ENCODE data around the gene OR1N1. TPM values are rescaled to one million over a fixed set of nuclear protein-coding genes. Genes with fewer than 3 reads are reported as not detected.

OR1N1 gene
- total RNA-seq, 2 donors from 2014 or later: not detected

DNA sequence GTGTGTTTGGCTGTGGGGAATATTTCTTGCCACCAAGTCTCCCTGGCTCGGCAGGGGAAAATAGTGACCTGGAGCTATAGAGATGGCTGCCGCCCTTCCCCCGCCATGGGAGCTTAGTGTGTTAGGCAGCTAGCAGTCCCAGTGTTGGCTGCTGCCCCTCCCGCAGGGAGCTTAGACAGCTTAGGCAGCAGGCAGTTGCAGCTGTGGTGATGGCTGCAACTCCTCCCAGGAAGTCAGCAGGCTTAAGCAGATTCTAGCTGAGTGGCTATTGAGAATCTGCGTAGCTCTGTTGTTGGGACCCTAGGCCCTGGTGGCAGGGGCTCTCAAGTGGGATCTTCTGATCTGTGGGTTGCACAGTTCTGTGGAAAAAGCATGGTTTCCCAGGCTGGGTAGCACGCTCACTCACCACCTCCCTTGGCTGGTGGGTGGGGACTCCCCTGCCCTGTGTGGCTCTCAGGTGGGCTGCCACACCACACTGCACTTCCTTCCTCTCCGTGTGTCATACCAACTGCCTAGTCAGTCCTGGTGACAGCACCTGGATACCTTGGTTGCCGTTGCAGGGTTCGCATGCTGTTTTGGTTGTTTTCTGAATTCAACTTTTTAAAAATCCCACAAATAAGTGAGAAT is 35.2 kb upstream of the OR1N1 start:
- peaks cover 35% of the 10 kb centered on the region for H3K27me3 Mint-ChIP-seq (ENCODE audit: insufficient read depth)

DNA sequence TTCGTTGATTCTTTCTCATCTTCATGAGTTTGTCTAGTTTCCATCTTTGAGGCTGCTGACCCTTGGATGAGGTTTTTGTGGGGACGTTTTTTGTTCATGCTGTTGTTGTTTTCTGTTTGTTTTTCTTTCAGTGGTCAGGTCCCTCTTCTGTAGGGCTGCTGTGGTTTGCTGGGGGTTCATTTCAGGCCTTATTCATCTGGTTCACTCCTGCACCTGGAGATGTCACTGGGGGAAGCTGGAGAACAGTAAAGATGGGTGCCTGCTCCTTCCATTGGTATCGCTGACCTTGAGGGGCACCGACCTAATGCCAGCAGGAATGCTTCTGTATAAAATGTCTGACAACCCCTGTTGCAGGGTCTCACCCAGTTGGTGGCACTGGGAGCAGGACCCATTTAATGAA is 34.4 kb upstream of the OR1N1 start:
- Histone ChIP-seq H3K36me3 (ENCODE audit: control insufficient read depth, insufficient read depth, low read length) (no peaks in the 10 kb centered on the region), H3K4me3 (ENCODE audit: low read length) (no peak overlapping the region), H3K9me3 (ENCODE audit: control insufficient read depth, low read length) (peaks cover 40% of the 10 kb centered on the region), H3K27me3 (ENCODE audit: control insufficient read depth, insufficient read depth, low read length, poor library complexity, severe bottlenecking) (no peaks in the 10 kb centered on the region), H3K9ac (ENCODE audit: extremely low read depth, low read length, poor library complexity, severe bottlenecking) (no peak overlapping the region), H3K27ac (ENCODE audit: low read depth, low read length) (no peak overlapping the region), H3K4me1 (ENCODE audit: control insufficient read depth, insufficient read depth, low read length) (no peaks in the 10 kb centered on the region)
- peaks cover 36% of the 10 kb centered on the region for H3K27me3 Mint-ChIP-seq (ENCODE audit: insufficient read depth)
- no peak for DNase-seq
- no peaks in the 10 kb centered on the region for H3K36me3 Mint-ChIP-seq (ENCODE audit: low read depth)
- peaks cover 4% of the 10 kb centered on the region for H3K4me1 Mint-ChIP-seq
- 65% methylated on average over 4 of the region's 4 CpGs; no CpG with 5 or more reads in 1 of the 2 experiments for WGBS, 2 experiments (ENCODE audit: insufficient coverage in 1 of 2, insufficient read length in 1 of 2)
- no peak overlapping the region for H3K27ac Mint-ChIP-seq
- H3K9me3 Mint-ChIP-seq: peaks cover 33% of the 10 kb centered on the region
- H3K4me3 Mint-ChIP-seq: no peak overlapping the region
- TF ChIP-seq, protein P1, sequence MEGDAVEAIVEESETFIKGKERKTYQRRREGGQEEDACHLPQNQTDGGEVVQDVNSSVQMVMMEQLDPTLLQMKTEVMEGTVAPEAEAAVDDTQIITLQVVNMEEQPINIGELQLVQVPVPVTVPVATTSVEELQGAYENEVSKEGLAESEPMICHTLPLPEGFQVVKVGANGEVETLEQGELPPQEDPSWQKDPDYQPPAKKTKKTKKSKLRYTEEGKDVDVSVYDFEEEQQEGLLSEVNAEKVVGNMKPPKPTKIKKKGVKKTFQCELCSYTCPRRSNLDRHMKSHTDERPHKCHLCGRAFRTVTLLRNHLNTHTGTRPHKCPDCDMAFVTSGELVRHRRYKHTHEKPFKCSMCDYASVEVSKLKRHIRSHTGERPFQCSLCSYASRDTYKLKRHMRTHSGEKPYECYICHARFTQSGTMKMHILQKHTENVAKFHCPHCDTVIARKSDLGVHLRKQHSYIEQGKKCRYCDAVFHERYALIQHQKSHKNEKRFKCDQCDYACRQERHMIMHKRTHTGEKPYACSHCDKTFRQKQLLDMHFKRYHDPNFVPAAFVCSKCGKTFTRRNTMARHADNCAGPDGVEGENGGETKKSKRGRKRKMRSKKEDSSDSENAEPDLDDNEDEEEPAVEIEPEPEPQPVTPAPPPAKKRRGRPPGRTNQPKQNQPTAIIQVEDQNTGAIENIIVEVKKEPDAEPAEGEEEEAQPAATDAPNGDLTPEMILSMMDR (conservative IDR thresholded peaks at IDR 0.05): no peak

More for the DNA sequence above, 35.2 kb upstream of the OR1N1 start:
- H3K9ac ChIP-seq (ENCODE audit: extremely low read depth, low read length, poor library complexity, severe bottlenecking): no peak overlapping the region
- H3K4me3 Mint-ChIP-seq: no peak overlapping the region
- H3K27ac ChIP-seq (ENCODE audit: low read depth, low read length): no peak overlapping the region
- no peaks in the 10 kb centered on the region for H3K27me3 ChIP-seq (ENCODE audit: control insufficient read depth, insufficient read depth, low read length, poor library complexity, severe bottlenecking)
- no peak overlapping the region for H3K4me3 ChIP-seq (ENCODE audit: low read length)
- H3K36me3 Mint-ChIP-seq (ENCODE audit: low read depth): no peaks in the 10 kb centered on the region
- DNase-seq: peak; percentile 92
- H3K9me3 ChIP-seq (ENCODE audit: control insufficient read depth, low read length): peaks cover 39% of the 10 kb centered on the region
- H3K4me1 ChIP-seq (ENCODE audit: control insufficient read depth, insufficient read depth, low read length): no peaks in the 10 kb centered on the region
- TF ChIP-seq, protein P1 (conservative IDR thresholded peaks at IDR 0.05): no peak
- WGBS, 2 experiments (ENCODE audit: insufficient coverage in 1 of 2, insufficient read length in 1 of 2): 70 to 77% methylated on average over 5 to 9 of the region's 9 CpGs
- no peaks in the 10 kb centered on the region for H3K36me3 ChIP-seq (ENCODE audit: control insufficient read depth, insufficient read depth, low read length)
- peaks cover 4% of the 10 kb centered on the region for H3K4me1 Mint-ChIP-seq
- no peak overlapping the region for H3K27ac Mint-ChIP-seq
- peaks cover 33% of the 10 kb centered on the region for H3K9me3 Mint-ChIP-seq

DNA sequence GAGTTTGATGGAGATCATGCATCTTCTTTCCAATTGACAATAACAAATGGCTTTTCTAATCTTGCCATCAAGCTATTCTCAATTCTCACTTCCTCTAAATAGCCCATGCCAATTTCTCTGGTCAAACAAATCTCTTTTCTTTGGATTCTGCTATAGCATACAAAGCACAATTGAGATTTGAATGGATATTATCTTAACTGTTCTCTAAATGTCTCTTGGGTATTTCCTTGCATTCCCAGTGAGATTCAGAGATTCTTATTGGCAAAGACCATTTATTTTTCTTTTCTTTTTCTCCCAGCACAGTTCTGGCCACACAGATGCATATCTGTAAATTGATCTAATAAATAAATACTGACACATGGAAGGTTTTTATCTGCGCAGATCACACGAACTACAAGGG is 25.7 kb upstream of the OR1N1 start, which contains the start of gene OR1N2:
OR1N2 (plus strand) TSS at position 301 of the 400 bp plus-strand sequence. CDS start 100 bp downstream, outside the sequence.
- H3K4me1 Mint-ChIP-seq: no peaks in the 10 kb centered on the region
- no peaks in the 10 kb centered on the region for H3K4me1 ChIP-seq (ENCODE audit: control insufficient read depth, insufficient read depth, low read length)
- no peak within 1 kb of the TSS for H3K4me3 Mint-ChIP-seq
- TF ChIP-seq, protein P1 (conservative IDR thresholded peaks at IDR 0.05): no peak
- WGBS, 2 experiments (ENCODE audit: insufficient coverage in 1 of 2, insufficient read length in 1 of 2): 81% methylated on average over 2 of the region's 2 CpGs; no CpG with 5 or more reads in 1 of the 2 experiments
- H3K27me3 Mint-ChIP-seq (ENCODE audit: insufficient read depth): peaks cover 15% of the 10 kb centered on the region
- no peak for DNase-seq
- peaks cover 22% of the 10 kb centered on the region for H3K9me3 Mint-ChIP-seq
- no peak within 1 kb of the TSS for H3K4me3 ChIP-seq (ENCODE audit: low read length)
- H3K9me3 ChIP-seq (ENCODE audit: control insufficient read depth, low read length): peaks cover 36% of the 10 kb centered on the region
- no peak within 1 kb of the TSS for H3K27ac ChIP-seq (ENCODE audit: low read depth, low read length)
- H3K9ac ChIP-seq (ENCODE audit: extremely low read depth, low read length, poor library complexity, severe bottlenecking): no peak within 1 kb of the TSS
- no peak within 1 kb of the TSS for H3K27ac Mint-ChIP-seq
- H3K36me3 ChIP-seq (ENCODE audit: control insufficient read depth, insufficient read depth, low read length): no peaks in the 10 kb centered on the region
- H3K36me3 Mint-ChIP-seq (ENCODE audit: low read depth): no peaks in the 10 kb centered on the region
- no peaks in the 10 kb centered on the region for H3K27me3 ChIP-seq (ENCODE audit: control insufficient read depth, insufficient read depth, low read length, poor library complexity, severe bottlenecking)
